PC-9 (cell line): ENCODE results near the gene MBNL1.
"Not testable (repeated sequence)": the region's sequence is repeated elsewhere in the genome, so short reads cannot be mapped to it uniquely, and the experiment has no call there.

Experiments used
- EZH2 ChIP-seq: fragments of 200-600 bp; sonication (generic); IDR thresholded peaks from 2 replicates; pipeline ENCODE4 v1.8.0; 2017; ENCODE audit warnings: antibody characterized with exemption, low read depth
- TF ChIP-seq, protein P1 (sequence below): fragments of 200-600 bp; sonication (generic); conservative IDR thresholded peaks from 2 replicates; pipeline ENCODE4 v1.6.1; 2017; ENCODE audit warnings: mixed run types, antibody characterized with exemption, mild to moderate bottlenecking, moderate library complexity

- TF ChIP-seq, protein P1, sequence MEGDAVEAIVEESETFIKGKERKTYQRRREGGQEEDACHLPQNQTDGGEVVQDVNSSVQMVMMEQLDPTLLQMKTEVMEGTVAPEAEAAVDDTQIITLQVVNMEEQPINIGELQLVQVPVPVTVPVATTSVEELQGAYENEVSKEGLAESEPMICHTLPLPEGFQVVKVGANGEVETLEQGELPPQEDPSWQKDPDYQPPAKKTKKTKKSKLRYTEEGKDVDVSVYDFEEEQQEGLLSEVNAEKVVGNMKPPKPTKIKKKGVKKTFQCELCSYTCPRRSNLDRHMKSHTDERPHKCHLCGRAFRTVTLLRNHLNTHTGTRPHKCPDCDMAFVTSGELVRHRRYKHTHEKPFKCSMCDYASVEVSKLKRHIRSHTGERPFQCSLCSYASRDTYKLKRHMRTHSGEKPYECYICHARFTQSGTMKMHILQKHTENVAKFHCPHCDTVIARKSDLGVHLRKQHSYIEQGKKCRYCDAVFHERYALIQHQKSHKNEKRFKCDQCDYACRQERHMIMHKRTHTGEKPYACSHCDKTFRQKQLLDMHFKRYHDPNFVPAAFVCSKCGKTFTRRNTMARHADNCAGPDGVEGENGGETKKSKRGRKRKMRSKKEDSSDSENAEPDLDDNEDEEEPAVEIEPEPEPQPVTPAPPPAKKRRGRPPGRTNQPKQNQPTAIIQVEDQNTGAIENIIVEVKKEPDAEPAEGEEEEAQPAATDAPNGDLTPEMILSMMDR = not testable (repeated sequence)
- TF ChIP-seq EZH2 = not testable (repeated sequence)
Measured at GRCh38 chr3:152372633-152373032, 103.9 kb downstream of the MBNL1 start.
